Superior temporal gyrus (tissue), 1 donor: ENCODE measurements around the gene TTC28.
"Not testable (repeated sequence)": the region's sequence is repeated elsewhere in the genome, so short reads cannot be mapped to it uniquely, and the experiment has no call there.

Experiments
- DNase-seq: peaks from one replicate; pipeline ENCODE4 v3.0.0-alpha.2; 2016; ENCODE audit errors: extremely low spot score

The TTC28 gene

DNA sequence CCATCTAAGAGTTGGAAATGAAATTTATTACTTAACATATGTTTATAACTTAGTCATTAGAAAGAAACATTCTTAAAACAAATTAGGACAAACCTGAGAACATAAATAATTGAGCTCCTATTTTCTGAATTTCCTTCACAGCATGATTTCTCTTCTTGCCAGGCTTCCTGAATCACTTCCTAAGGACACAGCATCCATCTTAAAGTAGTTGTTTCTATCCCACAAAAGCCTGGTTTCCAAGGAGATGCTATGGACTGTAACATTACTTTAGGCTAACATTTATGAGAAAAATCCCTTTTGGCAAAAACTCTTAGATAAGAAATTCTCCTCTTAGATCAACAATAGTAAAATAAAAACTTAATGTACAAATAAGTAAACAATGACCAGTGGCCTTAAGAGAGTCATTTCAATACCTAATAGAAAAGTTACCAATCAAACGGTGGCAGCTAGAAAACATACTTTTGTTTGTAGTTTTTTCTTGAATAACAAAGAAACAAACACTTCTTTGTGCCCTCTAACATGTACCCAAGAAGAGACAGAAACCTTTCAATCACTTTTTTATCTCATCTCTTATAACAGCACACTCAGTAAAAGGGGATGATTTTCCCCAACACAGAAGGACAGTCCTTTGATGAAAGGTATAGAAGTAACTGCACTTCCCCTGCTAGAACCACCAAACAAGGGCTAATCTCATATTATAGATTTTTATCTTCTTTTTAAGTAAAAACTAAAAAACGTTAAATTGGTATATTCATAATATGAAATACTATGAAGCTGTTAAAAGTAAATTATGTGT lies 74.5 kb downstream of the TTC28 start:
- DNase-seq = no peak

DNA sequence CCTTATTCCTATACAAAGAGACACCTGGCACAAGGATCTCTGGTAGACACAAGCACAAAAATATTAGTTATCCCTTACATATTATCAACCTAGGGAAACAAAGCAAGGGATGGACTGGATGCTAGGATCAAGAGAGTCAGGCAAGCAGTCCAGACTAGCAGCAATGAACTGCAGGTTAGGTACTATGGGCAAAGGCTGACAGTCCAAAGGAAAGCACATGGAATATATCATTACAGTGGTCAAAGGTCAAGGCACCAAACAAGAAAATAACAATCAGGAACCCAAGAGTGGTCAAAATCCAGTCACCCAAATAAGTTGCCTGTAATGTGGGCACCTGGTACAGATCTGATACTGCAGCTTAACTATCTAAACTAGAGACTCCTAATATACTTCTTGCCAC lies 77.7 kb downstream of the TTC28 start:
- DNase-seq = no peak

DNA sequence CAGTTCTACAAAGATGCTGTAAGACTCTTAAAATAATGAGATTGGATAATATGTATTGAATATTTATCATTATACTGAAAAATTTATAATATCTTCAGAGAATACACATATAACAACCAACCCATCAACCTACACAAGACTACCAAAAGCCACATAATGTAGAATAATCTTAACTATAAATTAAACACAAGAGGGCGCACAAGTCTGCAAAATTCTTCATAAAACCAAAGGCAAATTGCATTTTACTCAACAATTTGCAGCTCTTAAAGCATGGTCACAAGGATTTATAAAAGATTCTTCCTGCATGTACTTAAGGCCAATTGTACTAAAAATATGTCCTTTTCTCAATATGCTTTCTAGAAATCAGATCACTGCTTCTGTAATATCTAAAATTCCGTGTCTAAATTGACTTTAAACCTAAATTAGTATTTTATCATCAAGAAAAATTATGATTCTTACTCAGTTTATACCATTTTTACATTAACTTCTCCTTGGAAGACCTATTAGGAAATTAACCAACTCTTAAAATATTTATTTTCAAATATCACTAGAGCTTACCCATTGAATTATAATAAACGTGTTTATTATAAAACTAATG lies 79.0 kb downstream of the TTC28 start:
- DNase-seq = peak; percentile 92

DNA sequence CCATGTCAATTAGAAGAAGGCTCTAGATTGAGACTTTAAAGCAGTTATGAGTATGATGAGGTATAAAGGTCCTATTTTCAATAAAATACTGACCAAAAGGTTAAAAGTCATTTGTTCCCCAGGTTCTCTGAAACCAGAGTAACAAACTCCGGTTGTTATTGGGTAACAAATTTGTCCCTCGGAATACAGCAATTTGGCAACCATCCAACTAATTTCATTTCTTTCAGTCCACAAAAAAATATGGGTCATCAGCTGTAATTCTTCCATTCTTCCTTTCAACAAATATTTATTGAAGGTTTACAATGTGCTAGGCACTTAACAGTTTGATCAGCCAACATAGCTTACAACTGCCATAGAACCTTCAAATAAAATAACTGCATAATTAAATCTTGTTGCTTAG lies 79.9 kb downstream of the TTC28 start:
- no peak for DNase-seq

DNA sequence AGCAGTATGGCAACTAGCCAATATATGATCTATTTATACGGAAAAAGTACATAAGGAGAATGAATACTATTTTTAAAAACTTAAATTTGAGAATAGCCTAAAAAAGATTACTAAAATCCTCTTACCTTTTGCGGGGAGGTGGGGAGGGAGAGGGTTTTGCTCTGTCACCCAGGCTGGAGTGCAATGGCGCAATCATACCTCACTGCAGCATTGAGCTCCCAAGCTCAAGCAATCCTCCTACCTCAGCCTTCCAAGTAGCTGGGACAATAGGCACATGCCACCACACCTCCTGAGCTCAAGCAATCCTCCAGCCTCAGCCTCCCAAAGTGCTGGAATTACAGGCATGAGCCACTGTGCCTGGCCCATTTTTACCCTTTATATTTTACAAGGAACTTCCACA lies 82.0 kb downstream of the TTC28 start:
- DNase-seq = no peak

DNA sequence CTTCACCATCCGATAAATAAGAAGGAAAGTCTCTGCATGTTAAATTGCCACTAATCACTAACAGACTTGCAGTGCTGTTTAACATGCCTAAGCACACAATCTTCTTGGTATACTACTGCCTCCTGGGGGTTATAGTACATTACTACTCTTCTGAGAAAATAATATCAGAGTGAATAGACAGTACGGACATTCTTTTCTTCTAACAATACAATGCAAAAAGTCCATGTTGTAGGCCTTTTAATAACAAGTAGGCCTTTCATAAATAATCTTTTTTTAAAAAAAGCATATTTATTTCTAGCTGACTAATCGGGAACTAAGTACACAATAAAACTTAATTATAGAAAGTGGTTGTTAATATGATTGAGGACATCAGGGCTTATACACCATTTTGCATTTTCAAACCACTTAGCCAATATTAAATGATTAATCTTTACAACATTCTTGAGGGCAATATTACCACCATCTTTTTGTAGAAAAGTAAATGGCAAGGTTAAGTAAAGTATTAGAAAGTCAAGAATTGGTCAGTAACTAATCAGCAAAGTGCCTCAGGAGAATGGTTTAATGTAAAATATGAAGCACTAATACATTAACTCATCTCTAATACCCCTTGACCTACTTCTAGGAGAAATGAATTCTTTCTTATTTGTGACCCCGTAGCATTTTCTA lies 84.7 kb downstream of the TTC28 start:
- peak; percentile 95 for DNase-seq

DNA sequence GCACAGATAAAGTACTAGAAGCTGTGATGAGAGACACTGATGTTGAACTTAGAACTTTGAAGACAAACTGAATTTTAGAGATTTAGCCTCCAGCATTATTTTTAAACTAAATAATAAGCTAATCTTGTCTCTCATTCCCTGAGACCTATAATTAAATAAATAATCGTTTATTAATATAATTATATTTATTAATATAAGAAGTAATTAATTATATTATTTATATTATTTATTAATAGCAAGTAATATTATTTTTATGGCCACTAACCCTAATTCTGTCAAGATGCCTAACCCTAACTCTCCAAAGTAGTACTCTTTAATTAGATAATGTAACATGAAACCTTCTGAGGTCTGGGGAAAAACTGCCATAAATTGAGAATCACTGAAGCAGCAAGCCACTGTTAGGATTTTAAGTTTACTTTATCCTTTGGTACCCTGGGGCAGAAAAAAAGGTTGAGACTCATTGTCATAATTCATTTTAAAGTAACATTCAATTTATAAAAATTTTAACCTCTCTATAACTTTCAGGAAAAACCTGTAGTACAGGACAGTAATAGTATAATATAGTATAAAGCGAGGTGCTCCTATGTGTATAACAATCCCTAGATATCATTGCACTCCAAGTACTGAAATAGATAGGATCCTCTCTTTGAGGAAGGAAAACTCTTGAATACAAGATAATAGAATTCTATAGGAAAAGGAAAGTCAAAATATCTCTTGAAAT lies 85.4 kb downstream of the TTC28 start:
- no peak for DNase-seq

DNA sequence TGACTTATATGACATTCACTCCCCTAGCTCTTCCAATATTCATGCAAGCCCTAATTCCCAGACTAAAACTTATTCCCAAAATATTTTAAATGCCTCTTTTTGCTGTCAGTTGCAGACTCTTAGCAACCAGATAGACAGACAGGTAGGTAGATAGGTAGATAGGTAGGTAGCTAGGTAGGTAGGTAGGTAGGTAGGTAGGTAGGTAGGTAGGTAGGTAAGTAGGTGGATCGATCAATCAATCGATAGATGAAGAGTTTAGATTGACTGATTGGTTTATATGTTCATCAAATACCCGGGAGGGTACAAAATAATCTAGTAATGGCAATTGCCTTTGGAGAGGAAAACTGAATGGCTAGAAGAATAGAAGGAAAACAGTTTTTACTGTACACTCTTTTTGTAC lies 86.3 kb downstream of the TTC28 start:
- DNase-seq = no peak

DNA sequence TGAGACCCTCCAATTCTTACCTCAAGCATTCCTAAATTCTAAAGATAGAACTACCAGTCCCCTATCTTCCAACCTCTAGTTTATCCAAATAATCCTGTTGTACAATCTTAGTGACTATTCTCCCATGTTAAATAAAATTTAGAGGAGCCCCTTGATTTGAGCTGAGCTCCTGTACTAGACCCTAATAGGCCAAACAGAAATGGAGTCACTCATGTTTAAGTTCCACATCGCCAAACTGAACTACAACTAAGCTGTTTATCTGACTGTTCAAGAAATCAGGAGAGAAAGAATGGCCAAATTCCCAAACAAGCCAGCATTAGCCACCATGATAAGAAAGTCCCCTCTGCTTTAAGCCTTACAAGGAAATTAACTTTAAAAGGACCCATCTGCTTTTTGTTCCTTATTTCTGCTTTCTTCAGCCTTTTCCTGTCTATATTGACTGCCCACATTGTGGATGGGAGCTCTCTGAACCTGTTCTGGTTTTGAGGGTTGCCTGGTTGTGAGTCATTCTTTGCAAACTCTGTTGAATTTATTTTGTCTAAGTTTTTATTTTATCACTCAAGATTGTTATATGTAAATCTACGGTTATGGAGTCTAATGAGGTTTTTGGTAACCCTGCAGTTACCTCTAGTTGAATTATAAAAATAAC lies 90.4 kb downstream of the TTC28 start:
- no peak for DNase-seq

DNA sequence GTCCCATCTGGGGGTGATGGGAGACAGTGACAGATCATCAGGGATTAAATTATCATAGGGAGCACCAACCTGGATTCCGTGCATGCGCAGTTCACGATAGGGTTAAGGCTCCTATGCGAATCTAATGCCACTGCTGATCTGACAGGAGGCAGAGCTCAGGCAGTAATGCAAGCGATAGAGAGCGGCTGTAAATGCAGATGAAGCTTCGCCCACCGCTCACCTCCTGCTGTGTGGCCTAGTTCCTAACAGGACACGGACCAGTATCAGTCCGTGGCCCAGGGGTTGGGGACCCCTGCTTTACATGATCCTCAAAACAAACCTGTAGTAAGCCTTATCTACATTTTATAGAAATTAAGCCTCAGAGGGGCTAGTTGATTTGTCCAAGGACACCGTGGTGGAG lies 94.3 kb downstream of the TTC28 start:
- DNase-seq = no peak

DNA sequence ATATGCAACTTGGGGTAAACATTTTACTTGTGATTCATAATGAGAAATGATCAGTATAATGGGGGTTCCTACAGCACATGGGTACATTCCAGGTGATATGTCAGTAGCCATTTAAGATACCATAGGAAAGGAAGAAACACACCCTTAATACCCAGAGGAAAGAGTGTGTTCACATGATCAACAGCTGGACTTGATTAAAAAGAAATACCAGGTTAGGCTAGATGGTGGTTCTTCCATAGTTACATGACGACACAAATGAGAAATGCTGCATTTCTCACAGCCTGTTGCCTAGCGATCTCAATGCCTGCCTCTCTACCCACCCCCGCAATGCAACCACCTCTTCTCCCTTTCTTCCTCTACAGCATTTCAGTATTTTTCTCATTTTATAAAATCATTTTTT lies 96.8 kb downstream of the TTC28 start:
- DNase-seq = no peak

DNA sequence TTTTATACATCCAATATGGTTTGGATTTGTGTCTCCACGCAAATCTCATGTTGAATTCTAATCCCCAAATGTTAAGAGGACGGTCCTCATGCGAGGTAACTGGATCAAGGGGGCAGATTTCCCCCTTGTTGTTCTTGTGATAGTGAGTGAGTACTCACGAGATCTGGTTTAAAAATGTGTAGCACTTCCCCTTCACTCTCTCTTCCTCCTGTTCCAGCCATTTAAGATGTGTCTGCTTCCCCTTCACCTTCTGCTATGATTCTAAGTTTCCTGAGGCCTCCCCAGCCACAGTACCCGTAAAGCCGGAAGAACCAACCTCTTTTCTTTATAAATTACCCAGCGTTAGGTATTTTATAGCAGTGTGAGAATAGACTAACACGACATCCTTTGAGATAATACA lies 98.6 kb downstream of the TTC28 start:
- no peak for DNase-seq

DNA sequence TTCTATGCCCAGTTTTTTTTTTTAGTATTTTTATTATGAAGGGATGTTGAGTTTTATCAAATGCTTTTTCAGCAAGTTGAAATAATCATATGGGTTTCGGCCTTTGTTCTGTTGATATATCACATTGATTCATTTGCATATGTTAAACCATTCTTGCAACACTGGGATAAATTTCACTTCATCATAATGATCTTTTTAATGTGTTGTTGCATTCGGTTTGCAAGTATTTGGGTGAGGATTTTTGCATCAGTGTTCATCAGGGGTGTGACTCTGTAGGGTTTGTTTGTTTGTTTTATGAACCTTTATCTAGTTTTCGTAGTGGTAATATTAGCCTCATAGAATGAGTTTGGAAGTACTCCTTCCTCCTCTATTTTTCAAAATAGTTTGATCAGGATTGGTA lies 103.5 kb downstream of the TTC28 start:
- no peak for DNase-seq

DNA sequence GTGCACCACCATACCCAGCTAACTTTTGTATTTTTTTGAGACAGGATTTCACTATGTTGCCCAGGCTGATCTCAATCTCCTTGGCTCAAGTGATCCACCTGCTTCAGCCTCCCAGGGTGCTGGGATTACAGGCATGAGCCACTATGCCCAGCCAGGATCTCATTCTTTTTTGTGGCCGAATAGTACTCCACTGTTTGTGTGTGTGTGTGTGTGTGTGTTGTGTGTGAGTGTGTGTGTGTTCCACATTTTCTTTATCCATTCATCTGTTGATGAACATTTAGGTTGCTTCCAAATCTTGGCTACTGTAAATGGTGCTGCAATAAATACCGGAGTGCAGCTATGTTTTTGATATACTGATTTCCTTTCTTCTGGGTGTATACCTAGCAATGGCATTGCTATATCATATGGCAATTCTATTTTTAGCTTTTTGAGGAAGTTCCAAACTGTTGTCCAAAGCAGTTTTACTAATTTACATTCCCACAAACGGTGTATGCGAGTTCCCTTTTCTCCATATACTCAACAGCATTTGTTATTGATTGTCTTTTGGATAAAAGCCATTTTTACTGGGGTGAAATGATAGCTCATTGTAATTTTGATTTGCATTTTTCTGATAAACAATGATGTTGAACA lies 105.4 kb downstream of the TTC28 start:
- no peak for DNase-seq

DNA sequence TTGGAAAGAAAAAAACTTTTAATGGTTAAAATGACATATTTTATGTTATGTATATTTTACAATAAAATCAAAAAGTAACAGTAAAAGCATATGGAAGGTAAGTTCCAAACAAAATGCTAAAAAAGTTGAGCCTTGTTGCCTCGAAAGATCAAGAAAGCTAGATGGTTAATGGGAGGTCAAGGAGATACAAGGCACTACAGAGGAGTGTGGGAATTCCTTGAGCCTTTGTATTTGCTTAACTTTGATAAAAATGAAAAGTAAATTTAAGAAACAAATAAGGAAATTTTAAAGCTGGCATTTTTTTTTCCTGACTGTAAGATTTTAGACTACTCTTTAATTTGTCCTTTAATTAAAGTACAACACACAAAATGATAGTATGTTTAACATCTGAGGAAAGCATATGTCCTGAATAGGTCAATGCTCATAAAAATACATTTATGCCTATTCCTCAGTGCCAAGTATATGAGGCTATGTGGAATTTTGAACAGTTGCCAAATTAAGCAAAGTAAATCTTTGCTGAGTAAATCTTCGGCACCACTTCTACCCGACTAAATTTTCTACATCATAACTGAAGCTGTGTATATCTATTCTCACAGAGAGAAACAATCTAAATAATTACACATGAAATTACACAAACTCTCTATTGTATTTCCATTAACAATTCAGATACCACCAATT lies 108.8 kb downstream of the TTC28 start:
- no peak for DNase-seq

DNA sequence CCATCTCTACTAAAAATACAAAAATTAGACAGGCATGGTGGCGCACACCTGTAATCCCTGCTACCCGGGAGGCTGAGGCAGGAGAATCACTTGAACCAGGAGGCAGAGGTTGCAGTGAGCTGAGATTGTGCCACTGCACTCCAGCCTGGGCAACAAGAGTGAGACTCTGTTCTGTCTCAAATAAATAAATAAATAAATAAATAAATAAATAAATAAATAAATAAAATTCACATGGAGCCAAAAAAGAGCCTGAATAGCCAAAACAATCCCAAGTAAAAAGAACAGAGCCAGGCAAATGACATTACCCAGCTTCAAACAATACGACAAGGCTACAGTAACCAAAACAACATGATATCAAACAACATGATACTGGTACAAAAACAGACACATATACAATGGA lies 110.7 kb downstream of the TTC28 start:
- not testable (repeated sequence) for DNase-seq

DNA sequence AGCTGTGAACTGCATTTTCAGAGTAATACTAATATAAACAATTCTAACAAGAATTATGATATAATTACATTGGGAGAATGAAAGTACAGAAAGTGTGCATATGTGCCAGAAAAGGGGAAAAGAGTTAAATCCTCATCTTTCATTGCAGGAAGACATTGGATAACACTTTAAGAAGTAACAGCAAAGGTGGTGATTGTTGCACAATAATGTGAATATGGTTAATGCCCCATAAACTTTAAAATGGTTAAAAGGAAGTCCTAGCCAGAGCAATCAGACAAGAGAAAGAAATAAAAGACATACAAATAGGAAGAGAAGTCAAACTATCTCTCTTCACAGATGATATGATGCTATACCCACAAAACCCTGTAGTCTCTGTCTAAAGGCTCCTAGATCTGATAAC lies 111.5 kb downstream of the TTC28 start:
- no peak for DNase-seq

DNA sequence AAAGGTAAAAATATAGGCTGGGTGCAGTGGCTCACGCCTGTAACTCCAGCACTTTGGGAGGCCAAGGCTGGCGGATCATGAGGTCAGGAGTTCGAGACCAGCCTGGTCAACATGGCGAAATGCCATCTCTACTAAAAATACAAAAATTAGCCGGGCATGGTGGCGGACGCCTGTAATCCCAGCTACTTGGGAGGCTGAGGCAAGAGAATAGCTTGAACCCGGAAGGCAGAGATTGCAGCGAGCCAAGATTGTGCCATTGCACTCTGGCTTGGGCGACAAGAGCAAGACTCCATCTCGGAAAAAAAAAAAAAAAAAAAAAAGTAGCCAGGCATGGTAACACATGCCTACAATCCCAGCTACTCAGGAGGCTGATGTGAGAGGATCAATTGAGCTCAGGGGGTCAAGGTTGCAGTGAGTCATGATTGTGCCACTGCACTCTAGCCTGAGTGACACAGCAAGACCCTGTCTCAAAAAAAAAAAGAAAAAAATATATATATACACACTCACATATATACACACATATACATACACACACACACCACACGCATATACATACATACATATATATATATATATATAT lies 112.6 kb downstream of the TTC28 start:
- not testable (repeated sequence) for DNase-seq

DNA sequence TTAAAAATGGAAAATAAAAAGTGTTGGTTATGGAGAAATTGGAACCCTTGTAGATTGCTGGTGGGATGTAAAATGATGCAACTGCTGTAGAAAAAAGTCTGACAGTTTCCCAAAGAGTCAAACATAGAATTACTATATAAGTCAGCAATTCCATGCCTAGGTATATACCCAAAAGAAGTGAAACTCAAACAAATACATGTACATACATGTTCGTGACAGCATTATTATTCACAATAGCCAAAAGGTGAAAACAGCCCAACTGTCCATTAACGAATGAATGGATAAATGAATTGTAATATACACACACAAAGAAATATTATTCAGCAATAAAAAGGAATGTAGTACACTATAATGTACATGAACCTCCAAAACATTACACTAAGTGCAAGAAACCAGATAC lies 116.0 kb downstream of the TTC28 start:
- no peak for DNase-seq

DNA sequence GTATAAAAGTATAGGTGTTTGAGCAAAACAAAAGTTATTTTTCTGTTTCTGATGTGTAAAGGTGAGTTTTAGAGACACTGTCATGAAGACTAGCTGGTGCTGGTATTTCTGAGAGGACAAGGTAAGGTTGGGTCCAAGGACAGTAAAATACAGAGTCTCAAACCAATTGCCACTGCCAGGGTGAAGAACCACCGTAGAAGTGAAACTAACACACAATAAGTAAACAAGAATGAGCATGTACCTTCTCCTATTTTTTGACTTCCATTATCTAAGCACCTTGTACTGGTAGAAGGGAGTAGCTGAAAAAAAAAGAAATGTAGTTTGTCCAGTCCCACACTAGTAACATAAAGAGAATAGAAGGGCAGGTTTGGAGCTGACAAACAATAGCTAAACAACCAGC lies 117.3 kb downstream of the TTC28 start:
- DNase-seq = no peak

DNA sequence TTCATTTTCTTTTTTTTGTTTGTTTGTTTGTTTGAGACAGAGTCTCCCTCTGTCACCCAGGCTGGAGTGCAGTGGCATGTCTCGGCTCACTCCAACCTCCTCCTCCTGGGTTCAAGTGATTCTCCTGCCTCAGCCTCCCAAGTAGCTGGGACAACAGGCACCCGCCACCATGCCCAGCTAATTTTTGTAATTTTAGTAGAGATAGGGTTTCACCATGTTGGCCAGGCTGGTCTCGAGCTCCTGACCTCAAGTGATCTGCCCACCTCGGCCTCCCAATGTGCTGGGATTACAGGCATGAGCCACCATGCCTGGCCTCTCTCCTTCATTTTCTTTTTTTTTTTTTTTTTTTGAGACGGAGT lies 118.9 kb downstream of the TTC28 start:
- DNase-seq = not testable (repeated sequence)
